ENCODE measurements around the gene RAB11FIP5.
"Not testable (repeated sequence)": the region's sequence is repeated elsewhere in the genome, so short reads cannot be mapped to it uniquely, and the experiment has no call there.

The RAB11FIP5 gene

GRCh38 chr2:73128841-73129535 is 16.2 kb upstream of the RAB11FIP5 start:
- H3F3A ChIP-seq (ENCODE audit: insufficient read depth, low read length): no peaks in the 10 kb centered on the region
- H2AFZ ChIP-seq (ENCODE audit: low read length): no peak overlapping the region
- H3K27ac ChIP-seq (ENCODE audit: low read depth, low read length, poor library complexity, severe bottlenecking): no peak overlapping the region
- no peaks in the 10 kb centered on the region for H3K9me2 ChIP-seq (ENCODE audit: low read depth, low read length)
- no peak overlapping the region for H3K4me3 ChIP-seq (ENCODE audit: low read depth, low read length, poor library complexity, severe bottlenecking)
- no peaks in the 10 kb centered on the region for H3K4me1 ChIP-seq (ENCODE audit: insufficient read depth, low read length, severe bottlenecking)
- H3K36me3 ChIP-seq (ENCODE audit: insufficient read depth, low read length): no peaks in the 10 kb centered on the region
- TF ChIP-seq EZH2 (IDR thresholded peaks at IDR 0.05; ENCODE audit: borderline replicate concordance, low read length) (no peak), CTCF (IDR thresholded peaks at IDR 0.05; ENCODE audit: low read length) (no peak)
- no peak overlapping the region for H3K4me2 ChIP-seq (ENCODE audit: low read length)
- no peaks in the 10 kb centered on the region for H4K20me1 ChIP-seq (ENCODE audit: insufficient read depth, low read length)
- H3K27me3 ChIP-seq (ENCODE audit: insufficient read depth, low read length): 0 out of 2 replicates have a peak, but pooled peaks cover 3% of the 10 kb centered on the region
- no peaks in the 10 kb centered on the region for H3K9me3 ChIP-seq (ENCODE audit: low read length)
- no peaks in the 10 kb centered on the region for H3K79me2 ChIP-seq (ENCODE audit: insufficient read depth, low read length)
- H3K9ac ChIP-seq (ENCODE audit: low read length): no peak overlapping the region

GRCh38 chr2:73122536-73122935 is 9.8 kb upstream of the RAB11FIP5 start:
- Histone ChIP-seq H4K20me1 (ENCODE audit: insufficient read depth, low read length) (no peaks in the 10 kb centered on the region), H3K36me3 (ENCODE audit: insufficient read depth, low read length) (no peaks in the 10 kb centered on the region), H3K27ac (ENCODE audit: low read depth, low read length, poor library complexity, severe bottlenecking) (no peak overlapping the region), H3F3A (ENCODE audit: insufficient read depth, low read length) (no peaks in the 10 kb centered on the region), H3K9ac (ENCODE audit: low read length) (no peak overlapping the region), H3K9me2 (ENCODE audit: low read depth, low read length) (no peaks in the 10 kb centered on the region), H3K27me3 (ENCODE audit: insufficient read depth, low read length) (no peaks in the 10 kb centered on the region; the same call in 1 of the 2 replicates), H2AFZ (ENCODE audit: low read length) (no peak overlapping the region), H3K4me3 (ENCODE audit: low read depth, low read length, poor library complexity, severe bottlenecking) (no peak overlapping the region), H3K79me2 (ENCODE audit: insufficient read depth, low read length) (no peaks in the 10 kb centered on the region), H3K4me1 (ENCODE audit: insufficient read depth, low read length, severe bottlenecking) (no peaks in the 10 kb centered on the region), H3K4me2 (ENCODE audit: low read length) (no peak overlapping the region), H3K9me3 (ENCODE audit: low read length) (no peaks in the 10 kb centered on the region)
- TF ChIP-seq EZH2 (IDR thresholded peaks at IDR 0.05; ENCODE audit: borderline replicate concordance, low read length) (no peak), CTCF (IDR thresholded peaks at IDR 0.05; ENCODE audit: low read length) (no peak)

GRCh38 chr2:73119611-73120239 is 7.0 kb upstream of the RAB11FIP5 start:
- not testable (repeated sequence) for H3K9ac ChIP-seq (ENCODE audit: low read length); H3K27me3 ChIP-seq (ENCODE audit: insufficient read depth, low read length); H3K9me2 ChIP-seq (ENCODE audit: low read depth, low read length); H3K4me3 ChIP-seq (ENCODE audit: low read depth, low read length, poor library complexity, severe bottlenecking); H3K36me3 ChIP-seq (ENCODE audit: insufficient read depth, low read length); H2AFZ ChIP-seq (ENCODE audit: low read length); H3K4me1 ChIP-seq (ENCODE audit: insufficient read depth, low read length, severe bottlenecking); H3K27ac ChIP-seq (ENCODE audit: low read depth, low read length, poor library complexity, severe bottlenecking); H3K4me2 ChIP-seq (ENCODE audit: low read length); H3K79me2 ChIP-seq (ENCODE audit: insufficient read depth, low read length); H3K9me3 ChIP-seq (ENCODE audit: low read length); H3F3A ChIP-seq (ENCODE audit: insufficient read depth, low read length); H4K20me1 ChIP-seq (ENCODE audit: insufficient read depth, low read length)
